ENCODE data around the gene PRMT9. TPM values are rescaled to one million over a fixed set of nuclear protein-coding genes. Genes with fewer than 3 reads are reported as not detected.

Gene PRMT9
- total RNA-seq, 1 experiment from 2014 or later: 8.6 TPM

GRCh38 chr4:147625733-147626132, 58.2 kb downstream of the PRMT9 start:
- no peaks in the 10 kb centered on the region for H3K9me3 Mint-ChIP-seq (ENCODE audit: unreplicated experiment)
- no peak overlapping the region for H3K4me3 Mint-ChIP-seq (ENCODE audit: unreplicated experiment)
- H3K27me3 Mint-ChIP-seq (ENCODE audit: insufficient read depth, unreplicated experiment): no peaks in the 10 kb centered on the region
- intact Hi-C loops (cut with micrococcal nuclease; ENCODE audit: unreplicated experiment): no loop called here
- no peaks in the 10 kb centered on the region for H3K4me1 Mint-ChIP-seq (ENCODE audit: low read depth, unreplicated experiment)
- POLR2A ChIA-PET: no interaction called here
- Histone ChIP-seq H3K4me3 (ENCODE audit: low read depth, low read length) (no peak overlapping the region), H3K9me3 (no peaks in the 10 kb centered on the region), H3K36me3 (ENCODE audit: control insufficient read depth, insufficient read depth, low read length) (no peaks in the 10 kb centered on the region; the same call in 1 of the 2 replicates), H3K27me3 (replicated peaks; ENCODE audit: control insufficient read depth, insufficient read depth, low read length) (no peaks in the 10 kb centered on the region), H3K4me1 (no peaks in the 10 kb centered on the region)
- no peak for TF ChIP-seq CTCF (IDR thresholded peaks at IDR 0.05; ENCODE audit: insufficient read depth in 1 of 2, low read depth in 1 of 2, low read length in 1 of 2, severe bottlenecking in 1 of 2, unreplicated experiment in 1 of 2)
- no TSS peak for BruUV-seq (replicated peaks)
- H3K27ac Mint-ChIP-seq (ENCODE audit: unreplicated experiment): no peak overlapping the region
- DNase-seq: no peak
- H3K36me3 Mint-ChIP-seq (ENCODE audit: insufficient read depth, unreplicated experiment): peaks cover 44% of the 10 kb centered on the region
- CTCF ChIA-PET: interaction anchor here (1.7 kb wide), 1 partner anchor 241 kb away, joined by 7 read pairs; no protein-coding TSS in a partner anchor

- ChIA-PET POLR2A (no interaction called here), CTCF (no interaction called here)
- H3K4me1 ChIP-seq: peaks cover 5% of the 10 kb centered on the region
- BruUV-seq (replicated peaks): TSS peak; percentile 6
- no peak overlapping the region for H3K4me3 ChIP-seq (ENCODE audit: low read depth, low read length)
- Mint-ChIP-seq H3K36me3 (ENCODE audit: insufficient read depth, unreplicated experiment) (peaks cover 34% of the 10 kb centered on the region), H3K9me3 (ENCODE audit: unreplicated experiment) (no peaks in the 10 kb centered on the region), H3K4me1 (ENCODE audit: low read depth, unreplicated experiment) (peaks cover 11% of the 10 kb centered on the region), H3K4me3 (ENCODE audit: unreplicated experiment) (no peak overlapping the region), H3K27ac (ENCODE audit: unreplicated experiment) (no peak overlapping the region), H3K27me3 (ENCODE audit: insufficient read depth, unreplicated experiment) (no peaks in the 10 kb centered on the region)
- no peaks in the 10 kb centered on the region for H3K9me3 ChIP-seq
- no peaks in the 10 kb centered on the region; the same call in 1 of the 2 replicates for H3K36me3 ChIP-seq (ENCODE audit: control insufficient read depth, insufficient read depth, low read length)
- intact Hi-C loops (cut with micrococcal nuclease; ENCODE audit: unreplicated experiment): no loop called here
- no peak for TF ChIP-seq CTCF (IDR thresholded peaks at IDR 0.05; ENCODE audit: insufficient read depth in 1 of 2, low read depth in 1 of 2, low read length in 1 of 2, severe bottlenecking in 1 of 2, unreplicated experiment in 1 of 2)
- DNase-seq: no peak
- no peaks in the 10 kb centered on the region for H3K27me3 ChIP-seq (replicated peaks; ENCODE audit: control insufficient read depth, insufficient read depth, low read length)
Measured at GRCh38 chr4:147620315-147620714, 63.6 kb downstream of the PRMT9 start.

GRCh38 chr4:147617841-147618691, 65.9 kb downstream of the PRMT9 start:
- ChIA-PET CTCF (interaction anchor here (1.3 to 2.6 kb wide), 5 partner anchors 18 to 249 kb away, joined by 4 to 36 read pairs (median 6); no protein-coding TSS in a partner anchor), POLR2A (interaction anchor here (0.7 to 1.7 kb wide), 4 partner anchors 22 to 177 kb away, joined by 3 to 14 read pairs (median 4); partner anchors contain the start of genes ARHGAP10 and PRMT9)
- Mint-ChIP-seq H3K9me3 (ENCODE audit: unreplicated experiment) (no peaks in the 10 kb centered on the region), H3K27me3 (ENCODE audit: insufficient read depth, unreplicated experiment) (no peaks in the 10 kb centered on the region), H3K4me3 (ENCODE audit: unreplicated experiment) (peak overlapping the region; percentile 99), H3K36me3 (ENCODE audit: insufficient read depth, unreplicated experiment) (peaks cover 23% of the 10 kb centered on the region), H3K27ac (ENCODE audit: unreplicated experiment) (peak overlapping the region; percentile 97), H3K4me1 (ENCODE audit: low read depth, unreplicated experiment) (peaks cover 11% of the 10 kb centered on the region)
- no peaks in the 10 kb centered on the region for H3K27me3 ChIP-seq (replicated peaks; ENCODE audit: control insufficient read depth, insufficient read depth, low read length)
- no peaks in the 10 kb centered on the region for H3K9me3 ChIP-seq
- H3K4me1 ChIP-seq: peaks cover 5% of the 10 kb centered on the region
- intact Hi-C loops (cut with micrococcal nuclease; ENCODE audit: unreplicated experiment): loop anchor here (1.0 to 5.0 kb wide), 2 partner anchors 64 to 248 kb away; partner anchors contain the start of gene PRMT9
- no peaks in the 10 kb centered on the region; the same call in 1 of the 2 replicates for H3K36me3 ChIP-seq (ENCODE audit: control insufficient read depth, insufficient read depth, low read length)
- no TSS peak for BruUV-seq (replicated peaks)
- no peak for DNase-seq
- no peak for TF ChIP-seq CTCF (IDR thresholded peaks at IDR 0.05; ENCODE audit: insufficient read depth in 1 of 2, low read depth in 1 of 2, low read length in 1 of 2, severe bottlenecking in 1 of 2, unreplicated experiment in 1 of 2)
- H3K4me3 ChIP-seq (ENCODE audit: low read depth, low read length): peak overlapping the region; percentile 72
